Rectal smooth muscle tissue (tissue), 1 donor: Measurements from ENCODE around the gene NLRP14.
A peak's percentile ranks its signal among the peaks of the same experiment; 100 is the strongest.

Source experiments
- H3K27ac ChIP-seq: one replicate; pipeline ENCODE4 v1.7.0; 2013; ENCODE audit warnings: low read depth, low read length, inconsistent platforms
- H3K27me3 ChIP-seq: one replicate; pipeline ENCODE4 v1.7.0; 2013; ENCODE audit warnings: low read length; ENCODE audit not compliant: control insufficient read depth, insufficient read depth
- H3K36me3 ChIP-seq: one replicate; pipeline ENCODE4 v1.7.0; 2013; ENCODE audit warnings: low read length; ENCODE audit not compliant: control insufficient read depth, insufficient read depth
- H3K4me1 ChIP-seq: one replicate; pipeline ENCODE4 v1.7.0; 2013; ENCODE audit warnings: low read length; ENCODE audit not compliant: control insufficient read depth, insufficient read depth
- H3K4me3 ChIP-seq: one replicate; pipeline ENCODE4 v1.7.0; 2013; ENCODE audit warnings: low read length
- H3K9ac ChIP-seq: one replicate; pipeline ENCODE4 v1.7.0; 2013; ENCODE audit warnings: low read length

Gene NLRP14, protein sequence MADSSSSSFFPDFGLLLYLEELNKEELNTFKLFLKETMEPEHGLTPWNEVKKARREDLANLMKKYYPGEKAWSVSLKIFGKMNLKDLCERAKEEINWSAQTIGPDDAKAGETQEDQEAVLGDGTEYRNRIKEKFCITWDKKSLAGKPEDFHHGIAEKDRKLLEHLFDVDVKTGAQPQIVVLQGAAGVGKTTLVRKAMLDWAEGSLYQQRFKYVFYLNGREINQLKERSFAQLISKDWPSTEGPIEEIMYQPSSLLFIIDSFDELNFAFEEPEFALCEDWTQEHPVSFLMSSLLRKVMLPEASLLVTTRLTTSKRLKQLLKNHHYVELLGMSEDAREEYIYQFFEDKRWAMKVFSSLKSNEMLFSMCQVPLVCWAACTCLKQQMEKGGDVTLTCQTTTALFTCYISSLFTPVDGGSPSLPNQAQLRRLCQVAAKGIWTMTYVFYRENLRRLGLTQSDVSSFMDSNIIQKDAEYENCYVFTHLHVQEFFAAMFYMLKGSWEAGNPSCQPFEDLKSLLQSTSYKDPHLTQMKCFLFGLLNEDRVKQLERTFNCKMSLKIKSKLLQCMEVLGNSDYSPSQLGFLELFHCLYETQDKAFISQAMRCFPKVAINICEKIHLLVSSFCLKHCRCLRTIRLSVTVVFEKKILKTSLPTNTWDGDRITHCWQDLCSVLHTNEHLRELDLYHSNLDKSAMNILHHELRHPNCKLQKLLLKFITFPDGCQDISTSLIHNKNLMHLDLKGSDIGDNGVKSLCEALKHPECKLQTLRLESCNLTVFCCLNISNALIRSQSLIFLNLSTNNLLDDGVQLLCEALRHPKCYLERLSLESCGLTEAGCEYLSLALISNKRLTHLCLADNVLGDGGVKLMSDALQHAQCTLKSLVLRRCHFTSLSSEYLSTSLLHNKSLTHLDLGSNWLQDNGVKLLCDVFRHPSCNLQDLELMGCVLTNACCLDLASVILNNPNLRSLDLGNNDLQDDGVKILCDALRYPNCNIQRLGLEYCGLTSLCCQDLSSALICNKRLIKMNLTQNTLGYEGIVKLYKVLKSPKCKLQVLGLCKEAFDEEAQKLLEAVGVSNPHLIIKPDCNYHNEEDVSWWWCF

DNA sequence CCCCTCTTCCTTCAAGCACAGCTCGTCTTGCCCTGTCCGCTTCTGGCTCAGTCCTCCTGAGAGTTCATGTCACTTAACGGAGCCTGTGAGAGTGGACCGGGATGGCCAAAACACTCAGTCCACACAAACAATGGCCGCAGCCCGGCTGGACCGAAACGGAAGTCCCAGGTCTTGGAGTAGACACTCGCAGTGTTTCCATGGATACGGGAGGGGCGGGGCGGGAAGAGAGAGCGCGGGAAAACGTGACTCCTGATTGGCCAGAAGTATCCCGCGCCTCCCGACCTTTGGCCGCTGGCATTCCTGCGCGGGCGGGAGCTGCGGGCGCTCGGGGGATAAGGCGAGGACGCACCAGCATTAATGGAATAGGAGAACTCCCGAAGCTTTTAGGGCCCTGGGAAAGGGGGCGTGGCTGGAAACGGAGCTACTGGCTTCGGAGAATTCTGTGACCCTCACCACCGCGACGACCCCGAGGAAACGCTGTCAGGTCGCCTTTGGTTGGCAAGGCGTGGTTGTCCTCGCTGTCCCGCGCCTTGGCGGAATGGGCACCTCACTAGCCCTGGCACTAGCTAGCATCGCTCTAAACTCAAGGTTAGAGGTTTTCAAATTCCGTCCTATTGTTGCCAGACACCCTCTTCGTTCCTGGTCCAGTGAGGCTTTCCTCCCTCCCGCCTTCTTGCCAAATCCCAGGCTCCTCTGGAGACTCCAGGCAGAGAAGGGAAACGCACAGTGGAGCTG lies at the start of gene NLRP14, which contains the start of gene ZNF214:
Gene NLRP14 (plus strand): TSS at position 297 of the 735 bp plus-strand sequence. CDS start 18,108 bp downstream, outside the sequence.
Gene ZNF214 (minus strand): TSS at position 164 of the 735 bp plus-strand sequence. CDS start 17,511 bp downstream, outside the sequence.
- Histone ChIP-seq H3K4me3 (peak within 1 kb of the TSS; percentile 73), H3K36me3 (no peaks in the 10 kb centered on the region), H3K27ac (peak within 1 kb of the TSS; percentile 46), H3K9ac (peak within 1 kb of the TSS; percentile 19), H3K27me3 (no peaks in the 10 kb centered on the region), H3K4me1 (peaks cover 3% of the 10 kb centered on the region)

DNA sequence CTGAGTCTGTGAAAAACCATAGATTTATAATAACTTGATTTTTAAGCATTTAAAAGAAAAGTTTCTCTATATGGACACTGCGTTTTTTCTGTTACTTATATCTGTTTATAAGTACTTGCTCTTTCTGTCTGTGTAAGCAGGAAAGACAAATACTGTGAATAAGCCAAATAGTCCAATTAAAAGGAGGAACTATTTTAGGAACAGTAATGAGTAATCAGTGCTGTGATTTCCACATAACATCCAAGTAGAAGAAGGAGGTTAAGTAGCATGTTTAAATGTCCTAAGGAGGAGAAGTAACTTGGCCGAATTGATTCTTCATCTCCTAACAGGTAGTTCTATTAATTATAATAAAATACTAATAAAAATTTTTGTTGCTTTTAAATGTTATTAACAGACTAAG lies 40.9 kb upstream of the NLRP14 start:
- H3K4me3 ChIP-seq, result no peak overlapping the region
- no peaks in the 10 kb centered on the region for H3K27me3 ChIP-seq
- no peaks in the 10 kb centered on the region for H3K4me1 ChIP-seq
- H3K36me3 ChIP-seq, result no peaks in the 10 kb centered on the region
- no peak overlapping the region for H3K9ac ChIP-seq
- no peak overlapping the region for H3K27ac ChIP-seq

DNA sequence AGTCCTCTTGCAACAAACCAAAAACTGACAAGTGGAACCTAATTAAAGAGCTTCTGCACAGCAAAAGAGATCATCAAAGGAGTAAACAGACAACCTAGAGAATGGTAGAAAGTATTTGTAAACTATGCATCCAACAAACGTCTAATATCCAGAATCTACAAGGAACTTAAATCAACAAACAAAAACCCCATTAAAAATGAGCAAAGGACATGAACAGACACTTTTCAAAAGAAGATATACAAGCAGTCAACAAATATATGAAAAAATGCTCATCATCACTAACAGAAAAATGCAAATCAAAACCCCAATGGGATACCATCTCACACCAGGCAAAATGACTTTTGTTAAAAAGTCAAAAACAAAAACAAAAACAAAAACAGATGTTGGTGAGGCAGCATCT lies 33.8 kb upstream of the NLRP14 start:
- Histone ChIP-seq H3K9ac (no peak overlapping the region), H3K36me3 (no peaks in the 10 kb centered on the region), H3K27me3 (no peaks in the 10 kb centered on the region), H3K4me1 (no peaks in the 10 kb centered on the region), H3K27ac (no peak overlapping the region), H3K4me3 (no peak overlapping the region)

DNA sequence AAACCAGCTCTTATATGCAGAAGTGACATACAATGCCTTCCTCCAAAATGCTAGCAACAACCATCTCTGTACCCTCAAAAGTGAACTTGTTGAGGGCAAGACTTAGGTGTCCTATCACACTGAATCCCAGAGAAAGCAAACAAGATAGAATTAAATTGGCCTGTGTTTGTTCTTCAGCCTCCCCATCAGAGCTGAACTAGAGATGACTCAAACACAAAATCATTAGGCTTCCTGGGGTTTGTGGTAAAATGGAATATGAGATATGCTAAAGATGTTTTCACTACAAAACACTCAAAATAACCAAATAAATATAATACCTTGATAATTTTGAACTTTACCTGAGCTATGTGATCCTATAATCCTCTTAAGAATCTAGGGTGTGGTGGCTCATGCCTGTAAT lies 31.8 kb upstream of the NLRP14 start:
- no peak overlapping the region for H3K4me3 ChIP-seq
- H3K4me1 ChIP-seq, result peaks cover 5% of the 10 kb centered on the region
- H3K36me3 ChIP-seq, result no peaks in the 10 kb centered on the region
- H3K27me3 ChIP-seq, result no peaks in the 10 kb centered on the region
- no peak overlapping the region for H3K9ac ChIP-seq
- no peak overlapping the region for H3K27ac ChIP-seq

DNA sequence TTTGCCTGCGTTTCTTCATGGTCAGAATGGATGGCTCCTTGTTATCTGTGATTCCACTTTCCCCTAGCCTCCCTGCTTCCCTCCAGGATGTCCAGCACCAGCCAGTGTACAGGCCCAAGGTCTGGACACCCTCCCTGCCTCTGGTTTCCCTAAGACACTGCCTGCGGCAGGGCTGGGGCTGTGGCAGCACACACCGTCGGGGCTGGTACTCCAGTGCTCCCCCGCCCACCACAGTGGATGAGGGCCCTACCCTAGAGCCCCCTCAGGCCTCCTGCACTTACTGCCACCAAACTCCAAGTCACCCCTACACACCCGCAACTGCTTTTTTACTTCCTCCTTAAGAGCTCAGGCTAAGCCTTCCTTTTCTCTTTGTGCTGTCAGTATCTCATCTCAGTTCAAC lies 29.1 kb upstream of the NLRP14 start:
- H3K27ac ChIP-seq, result no peak overlapping the region
- H3K27me3 ChIP-seq, result no peaks in the 10 kb centered on the region
- H3K4me3 ChIP-seq, result no peak overlapping the region
- H3K4me1 ChIP-seq, result peaks cover 5% of the 10 kb centered on the region
- H3K9ac ChIP-seq, result no peak overlapping the region
- no peaks in the 10 kb centered on the region for H3K36me3 ChIP-seq

DNA sequence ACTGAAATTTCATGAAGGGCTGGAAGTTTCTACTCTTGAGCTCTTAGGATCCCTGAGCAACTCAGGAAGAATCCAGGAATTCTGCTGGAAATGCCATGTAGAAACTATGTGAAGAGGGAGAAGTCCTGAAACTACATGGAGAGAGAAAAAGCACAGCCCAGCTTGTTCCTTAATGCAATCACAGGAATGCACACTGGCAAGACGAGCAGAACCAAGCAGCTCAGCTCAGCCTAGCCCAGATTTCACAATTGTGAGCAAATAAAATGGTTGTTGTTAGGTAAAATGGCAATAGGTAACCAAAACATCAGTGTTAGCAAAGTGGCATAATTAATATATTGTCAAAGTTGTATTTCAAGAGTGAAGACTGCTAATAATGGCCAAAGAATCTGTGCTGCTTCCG lies 28.3 kb upstream of the NLRP14 start:
- H3K36me3 ChIP-seq, result no peaks in the 10 kb centered on the region
- no peaks in the 10 kb centered on the region for H3K27me3 ChIP-seq
- H3K27ac ChIP-seq, result peak overlapping the region; percentile 38
- no peak overlapping the region for H3K4me3 ChIP-seq
- peaks cover 5% of the 10 kb centered on the region for H3K4me1 ChIP-seq
- no peak overlapping the region for H3K9ac ChIP-seq

DNA sequence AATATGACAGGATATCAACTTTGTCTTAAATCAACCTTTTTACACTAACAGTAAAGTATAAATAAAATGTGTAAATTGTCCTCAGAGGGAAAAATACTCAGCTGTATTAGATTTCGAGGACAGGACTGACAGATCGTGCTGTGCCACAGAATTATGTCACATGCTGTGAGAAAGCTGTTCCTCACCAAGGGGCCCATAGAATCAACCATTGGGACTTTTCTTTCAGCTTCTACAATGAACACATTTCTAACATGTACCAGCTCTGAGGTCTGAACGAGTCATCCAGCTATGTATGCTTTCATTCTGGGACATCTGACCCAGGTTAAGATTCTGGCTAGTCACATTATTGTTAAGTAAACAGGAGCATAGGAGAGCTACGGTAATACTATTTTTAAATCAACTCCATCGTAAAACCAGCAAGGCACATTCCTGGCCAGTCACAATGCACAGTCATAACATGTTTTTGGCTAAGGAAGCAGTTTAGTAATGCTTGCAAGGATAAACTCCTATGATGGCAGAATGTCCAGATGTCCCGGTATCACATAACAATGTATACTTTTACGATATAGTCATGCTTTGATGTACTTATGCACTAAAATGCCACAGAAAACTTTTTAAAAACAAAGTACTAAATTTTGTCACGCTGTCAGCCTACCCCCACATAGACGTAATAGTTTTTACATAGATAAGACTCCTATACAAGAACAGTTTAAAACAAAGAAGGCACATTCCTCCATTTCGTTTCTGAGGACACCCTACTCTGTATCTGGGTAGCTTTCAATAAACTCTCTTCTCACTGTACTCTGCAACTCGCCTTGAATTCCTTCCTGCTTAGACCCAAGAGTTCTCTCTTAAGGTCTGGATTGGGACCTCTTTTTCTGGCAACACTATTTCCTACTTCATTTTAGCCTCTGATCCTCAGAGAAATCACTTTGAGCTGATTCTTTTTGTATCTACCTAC lies 27.5 kb upstream of the NLRP14 start:
- Histone ChIP-seq H3K36me3 (no peaks in the 10 kb centered on the region), H3K27ac (peak overlapping the region; percentile 38), H3K27me3 (no peaks in the 10 kb centered on the region), H3K4me3 (no peak overlapping the region), H3K4me1 (peaks cover 5% of the 10 kb centered on the region), H3K9ac (no peak overlapping the region)

DNA sequence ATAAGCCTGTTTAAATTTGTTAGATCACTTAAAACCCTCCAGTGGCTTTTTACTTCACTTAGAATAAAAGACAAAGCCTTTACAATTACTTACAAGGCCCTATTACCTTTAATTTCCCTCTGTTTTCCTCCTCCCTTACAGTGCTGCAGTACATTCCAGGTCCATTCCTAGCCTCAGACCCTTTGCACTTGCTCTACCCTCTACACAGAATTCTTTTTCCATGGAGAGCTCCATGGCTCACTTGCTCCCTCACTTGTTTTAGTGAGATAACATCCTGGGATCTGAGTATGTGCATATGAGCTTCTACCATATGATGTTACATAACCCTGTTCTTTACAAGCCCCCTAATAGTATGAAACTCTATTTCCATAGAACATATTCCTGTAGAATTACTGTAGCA lies 24.6 kb upstream of the NLRP14 start:
- Histone ChIP-seq H3K27ac (no peak overlapping the region), H3K4me3 (no peak overlapping the region), H3K27me3 (no peaks in the 10 kb centered on the region), H3K4me1 (peaks cover 5% of the 10 kb centered on the region), H3K9ac (no peak overlapping the region), H3K36me3 (no peaks in the 10 kb centered on the region)

DNA sequence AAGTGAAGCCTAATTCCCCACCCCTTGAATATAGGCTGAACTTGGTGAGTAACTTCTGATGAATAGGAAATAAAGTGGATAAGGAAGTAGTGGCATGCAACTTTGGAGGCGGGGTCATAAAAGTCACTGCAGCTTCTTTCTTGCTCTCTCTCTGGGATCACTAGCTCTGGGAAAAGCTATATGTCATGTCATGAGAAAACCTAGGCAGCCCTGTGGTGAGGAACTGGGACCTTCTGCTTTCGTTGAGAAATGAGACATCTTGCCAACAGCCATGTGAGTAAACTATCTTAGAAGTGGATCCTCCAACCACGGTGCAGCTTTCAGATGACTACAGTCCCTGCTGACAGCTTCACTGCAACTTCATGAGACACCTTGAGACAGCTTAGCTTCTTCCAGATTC lies 15.8 kb upstream of the NLRP14 start:
- Histone ChIP-seq H3K27me3 (no peaks in the 10 kb centered on the region), H3K9ac (no peak overlapping the region), H3K36me3 (no peaks in the 10 kb centered on the region), H3K4me1 (no peaks in the 10 kb centered on the region), H3K27ac (no peak overlapping the region), H3K4me3 (no peak overlapping the region)

DNA sequence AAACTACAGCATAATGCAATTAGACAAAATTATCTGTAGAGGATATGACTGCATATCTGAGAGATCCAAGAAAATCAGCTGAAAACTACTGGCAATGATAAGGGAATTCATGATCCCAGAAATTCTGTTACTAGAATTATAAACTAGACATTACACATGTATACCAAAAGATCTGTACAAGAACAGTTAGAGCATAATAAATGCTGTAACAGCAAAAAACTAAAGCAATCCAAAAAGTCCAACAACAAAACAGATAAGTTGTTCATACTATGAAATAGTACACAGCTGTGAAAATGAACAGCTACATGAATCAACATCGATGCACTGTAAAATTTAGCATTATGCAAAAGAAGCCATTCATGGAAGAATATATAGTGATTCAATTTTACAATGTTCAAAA lies 6.2 kb upstream of the NLRP14 start:
- no peak overlapping the region for H3K27ac ChIP-seq
- no peak overlapping the region for H3K4me3 ChIP-seq
- H3K36me3 ChIP-seq, result no peaks in the 10 kb centered on the region
- no peak overlapping the region for H3K9ac ChIP-seq
- no peaks in the 10 kb centered on the region for H3K27me3 ChIP-seq
- no peaks in the 10 kb centered on the region for H3K4me1 ChIP-seq

DNA sequence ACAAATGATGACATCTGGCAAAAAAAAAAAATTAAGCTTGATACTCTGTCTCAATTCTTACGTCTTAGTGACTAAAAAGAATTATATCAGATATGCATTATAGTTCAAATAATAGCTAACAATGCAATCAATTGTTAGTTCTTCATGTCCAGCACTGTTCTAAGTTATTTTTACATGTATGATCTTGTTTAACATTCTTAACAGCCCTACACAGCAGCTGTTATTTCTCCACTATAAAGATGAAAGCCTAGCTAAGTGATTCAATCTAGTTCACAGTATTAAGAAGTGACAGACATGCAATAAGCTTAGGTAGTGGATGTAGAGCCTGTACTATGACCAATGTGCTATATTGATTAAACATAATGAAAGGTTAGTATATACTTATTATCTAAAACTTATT lies 4.3 kb upstream of the NLRP14 start:
- no peaks in the 10 kb centered on the region for H3K36me3 ChIP-seq
- H3K4me1 ChIP-seq, result peaks cover 1% of the 10 kb centered on the region
- no peak overlapping the region for H3K4me3 ChIP-seq
- H3K9ac ChIP-seq, result no peak overlapping the region
- H3K27ac ChIP-seq, result no peak overlapping the region
- no peaks in the 10 kb centered on the region for H3K27me3 ChIP-seq
